ENCODE data around the gene CHRNA3.
"Not testable (repeated sequence)": the region's sequence is repeated elsewhere in the genome, so short reads cannot be mapped to it uniquely, and the experiment has no call there.

Gene CHRNA3

DNA sequence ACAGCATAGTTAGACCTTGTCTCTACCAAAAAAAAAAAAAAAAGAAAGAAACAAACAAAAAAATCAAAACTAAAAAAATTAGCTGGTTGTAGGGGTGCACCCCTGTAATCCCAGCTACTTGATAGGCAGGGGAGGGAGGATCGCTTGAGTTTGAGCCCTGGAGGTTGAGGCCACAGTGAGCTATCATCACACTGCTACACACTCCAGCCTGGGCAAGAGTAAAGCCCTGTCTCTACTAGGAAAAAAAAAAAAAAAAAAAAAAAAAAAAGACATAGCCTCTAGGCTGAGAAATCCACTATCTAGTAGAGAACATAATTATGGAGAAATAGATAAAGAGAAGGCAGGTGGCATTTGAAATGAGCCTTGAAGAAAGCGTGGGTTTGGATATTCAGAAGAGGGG, 57.7 kb downstream of the CHRNA3 start:
- DNase-seq (ENCODE audit: low read depth in 4 of 4, low spot score in 1 of 4), result no peak

DNA sequence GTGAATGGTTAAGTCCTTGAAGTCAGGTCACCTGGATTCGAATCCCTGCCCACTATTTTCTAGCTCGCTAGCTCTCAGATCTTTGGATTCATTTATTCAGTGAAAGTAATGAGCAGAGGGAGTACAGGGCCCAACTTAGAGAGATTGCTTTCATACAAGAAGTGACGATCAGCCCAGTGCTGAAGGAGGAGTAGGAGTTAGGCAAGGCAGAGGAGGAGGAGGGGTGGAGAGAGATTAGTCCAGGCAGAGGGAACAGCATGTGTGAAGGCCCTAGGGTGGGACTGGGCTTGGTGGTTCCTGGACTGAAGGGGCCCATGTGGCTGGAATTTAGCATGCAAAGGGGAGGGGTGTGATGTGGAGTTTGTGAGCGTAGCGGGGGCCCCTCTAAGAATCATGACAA, 59.3 kb downstream of the CHRNA3 start:
- DNase-seq (ENCODE audit: low read depth in 4 of 4, low spot score in 1 of 4), result no peak

DNA sequence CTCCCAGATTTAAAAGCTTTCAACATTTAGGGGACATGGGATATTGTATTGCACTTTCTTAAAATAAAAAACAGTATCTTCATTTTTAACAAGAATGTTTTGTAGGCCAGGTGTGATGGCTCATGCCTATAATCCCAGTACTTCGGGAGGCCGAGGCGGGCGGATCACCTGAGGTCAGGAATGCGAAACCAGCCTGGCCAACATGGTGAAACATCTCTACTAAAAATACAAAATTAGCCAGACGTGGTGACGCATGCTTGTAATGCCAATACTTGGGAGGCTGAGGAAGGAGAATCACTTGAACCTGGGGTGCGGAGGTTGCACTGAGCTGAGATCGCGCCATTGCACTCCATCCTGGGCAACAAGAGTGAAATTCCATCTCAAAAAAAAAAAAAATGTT, 60.6 kb downstream of the CHRNA3 start:
- DNase-seq (ENCODE audit: low read depth in 4 of 4, low spot score in 1 of 4), result not testable (repeated sequence)

DNA sequence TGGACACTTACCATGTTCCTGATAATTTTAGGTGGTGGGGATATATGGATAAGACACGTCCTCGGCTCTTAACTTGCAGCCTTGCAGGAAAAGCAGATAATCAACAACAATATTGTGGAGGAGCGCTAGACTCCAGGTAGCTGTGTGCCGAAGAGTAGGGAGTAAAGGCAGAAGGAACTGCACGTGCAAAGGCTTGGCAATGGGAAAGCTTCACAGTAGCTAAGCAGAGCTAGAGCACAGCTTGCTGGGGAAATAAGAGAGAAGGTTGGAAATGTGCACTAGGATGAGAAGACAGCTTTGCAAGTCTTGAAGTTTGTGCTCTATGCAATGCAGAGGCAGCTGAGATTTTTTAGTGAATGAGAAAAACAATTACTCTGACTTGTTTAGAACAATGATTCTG, 68.2 kb downstream of the CHRNA3 start:
- DNase-seq (ENCODE audit: low read depth in 4 of 4, low spot score in 1 of 4), result no peak

DNA sequence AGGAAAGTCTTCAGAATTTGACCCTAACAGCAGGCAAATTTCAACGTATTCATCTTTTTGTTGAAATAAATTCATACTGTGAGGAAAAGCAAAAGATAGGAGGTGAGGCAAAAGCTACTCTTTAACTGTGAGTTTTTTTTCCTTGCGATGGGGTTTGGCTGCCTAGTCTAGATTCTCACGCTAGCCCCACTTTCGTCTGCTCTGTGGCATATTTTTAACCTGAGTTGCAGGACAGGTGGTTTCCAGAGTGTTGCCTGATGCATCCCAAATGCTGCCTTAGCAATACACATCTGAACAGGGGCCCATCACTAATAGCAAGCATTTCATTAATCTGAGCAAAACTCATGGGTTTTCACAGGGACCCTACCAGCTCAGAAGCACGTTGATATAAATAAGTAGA, 68.9 kb downstream of the CHRNA3 start:
- DNase-seq (ENCODE audit: low read depth in 4 of 4, low spot score in 1 of 4), result no peak

DNA sequence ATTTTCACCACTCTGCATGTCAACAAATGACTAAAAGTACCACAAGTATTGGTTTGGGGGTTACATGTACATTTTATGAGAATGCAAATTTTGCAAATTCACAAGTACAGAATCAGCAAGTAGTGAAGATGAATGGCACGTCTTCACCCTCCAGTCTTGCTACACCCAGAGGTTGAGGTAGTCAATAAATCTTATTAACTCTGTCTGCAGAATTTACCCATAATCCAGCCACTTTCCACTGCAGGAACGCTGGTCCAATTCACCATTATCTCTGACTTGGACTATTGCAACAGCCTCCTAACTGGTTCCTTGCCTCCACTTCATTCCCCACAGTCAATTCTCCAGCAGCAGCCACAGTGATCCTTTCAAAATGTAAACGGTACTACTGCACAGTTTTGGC, 70.0 kb downstream of the CHRNA3 start:
- DNase-seq (ENCODE audit: low read depth in 4 of 4, low spot score in 1 of 4), result no peak

DNA sequence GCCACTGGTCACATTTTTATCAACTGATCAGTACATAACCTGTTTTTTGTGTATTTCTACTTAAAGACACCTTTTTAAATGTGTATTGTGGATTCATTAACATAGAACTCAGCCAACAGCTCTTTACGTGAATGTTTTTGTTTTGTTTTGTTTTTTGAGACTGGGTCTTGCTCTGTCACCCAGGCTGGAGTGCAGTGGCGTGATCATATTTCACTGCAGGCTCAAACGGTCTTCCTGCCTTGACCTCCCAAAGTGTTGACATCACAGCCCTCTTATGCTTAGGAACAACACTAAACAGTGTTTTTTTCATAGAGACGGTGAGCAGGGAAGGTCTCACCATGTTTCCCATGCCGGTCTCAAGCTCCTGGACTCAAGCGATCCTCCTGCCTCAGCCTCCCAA, 70.6 kb downstream of the CHRNA3 start:
- no peak for DNase-seq (ENCODE audit: low read depth in 4 of 4, low spot score in 1 of 4)

Data from stimulated activated CD4-positive, alpha-beta T cell treated with anti-CD3 and anti-CD28 coated beads, Interleukin-1b, Interleukin-23, amount 100 ng/mL, for 24 hours (primary cell).